K562 (cell line): ENCODE measurements around the gene OGFR. TPM values are rescaled to one million over a fixed set of nuclear protein-coding genes. Genes with fewer than 3 reads are reported as not detected.
A peak's percentile ranks its signal among the peaks of the same experiment; 100 is the strongest.

Source experiments
- ATF2 ChIP-seq: sonication (generic); formaldehyde crosslinking; IDR thresholded peaks from 2 replicates; pipeline ENCODE4 v1.8.1; 2022; ENCODE audit warnings: missing genetic modification reagents
- CBX2 ChIP-seq: fragments of 200-600 bp; sonication (generic); IDR thresholded peaks from one replicate; pipeline ENCODE4 v1.6.1; 2012; ENCODE audit warnings: mild to moderate bottlenecking, low read length, inconsistent platforms; ENCODE audit not compliant: insufficient read depth, poor library complexity, severe bottlenecking
- CC2D1A ChIP-seq: fragments of 450-650 bp; IDR thresholded peaks from 2 replicates; pipeline ENCODE4 v1.6.1; 2017; ENCODE audit warnings: mild to moderate bottlenecking
- CEBPG ChIP-seq, 3 experiments: fragments of 200-800 bp in 1 of 3; sonication (Bioruptor generic) in 1 of 3; sonication (generic) in 1 of 3; formaldehyde crosslinking in 1 of 3; IDR thresholded peaks in 2 of 3; conservative IDR thresholded peaks in 1 of 3; 2 replicates each; pipeline versions ENCODE4 v1.6.1 to v1.8.0; 2016 to 2022; ENCODE audit warnings: missing compliant biosample characterization in 2 of 3, missing genetic modification characterization in 2 of 3, mild to moderate bottlenecking in 1 of 3, missing genetic modification reagents in 1 of 3
- COPS2 ChIP-seq: fragments of 450-650 bp; conservative IDR thresholded peaks from 2 replicates; pipeline ENCODE4 v1.6.1; 2016; ENCODE audit warnings: mild to moderate bottlenecking, moderate library complexity
- DACH1 ChIP-seq: fragments of 450-650 bp; IDR thresholded peaks from 2 replicates; pipeline ENCODE4 v1.6.1; 2018; ENCODE audit not compliant: partially characterized antibody
- E2F6 ChIP-seq, 2 experiments: IDR thresholded peaks; 2 replicates each; pipeline ENCODE4 v1.6.1; 2011; ENCODE audit warnings: borderline replicate concordance in 1 of 2, control low read depth in 1 of 2, low read depth in 1 of 2, low read length in 1 of 2, mild to moderate bottlenecking in 1 of 2, mixed read lengths in 1 of 2, moderate library complexity in 1 of 2; ENCODE audit not compliant: insufficient read depth in 1 of 2, insufficient read length in 1 of 2, poor library complexity in 1 of 2, severe bottlenecking in 1 of 2; ENCODE audit errors: extremely low read depth in 1 of 2
- ELF2 ChIP-seq: fragments of 250-450 bp; sonication (Bioruptor Pico); IDR thresholded peaks from 2 replicates; pipeline ENCODE4 v1.5.0; 2021; ENCODE audit warnings: mild to moderate bottlenecking
- ESRRA ChIP-seq: fragments of 450-650 bp; IDR thresholded peaks from 2 replicates; pipeline ENCODE4 v1.6.1; 2014; ENCODE audit warnings: low read depth, mild to moderate bottlenecking, moderate library complexity, borderline replicate concordance
- FOXP4 ChIP-seq: sonication (generic); formaldehyde crosslinking; IDR thresholded peaks from 2 replicates; pipeline ENCODE4 v1.8.0; 2022; ENCODE audit warnings: mild to moderate bottlenecking, missing genetic modification reagents, borderline replicate concordance
- GTF2E2 ChIP-seq: fragments of 200-800 bp; sonication (Bioruptor generic); IDR thresholded peaks from 2 replicates; pipeline ENCODE4 v1.6.1; 2016; ENCODE audit warnings: missing genetic modification characterization, missing compliant biosample characterization
- HMG20B ChIP-seq: fragments of 250-450 bp; sonication (Bioruptor Pico); IDR thresholded peaks from 2 replicates; pipeline ENCODE4 v1.5.0; 2021; ENCODE audit warnings: mild to moderate bottlenecking
- MAZ ChIP-seq, 2 experiments: fragments of 450-650 bp in 1 of 2; sonication (generic) in 1 of 2; formaldehyde crosslinking; IDR thresholded peaks in 1 of 2; conservative IDR thresholded peaks in 1 of 2; 2 replicates each; pipeline versions ENCODE4 v1.4.0 to v1.5.0; 2020; ENCODE audit warnings: mild to moderate bottlenecking in 1 of 2, missing genetic modification reagents in 1 of 2
- PCBP1 ChIP-seq: fragments of 200-400 bp; formaldehyde crosslinking; IDR thresholded peaks from 2 replicates; pipeline ENCODE4 v1.6.1; 2018; ENCODE audit warnings: mild to moderate bottlenecking, low read depth, low read length; ENCODE audit not compliant: poor library complexity, severe bottlenecking
- YBX1 ChIP-seq: fragments of 450-650 bp; IDR thresholded peaks from 2 replicates; pipeline ENCODE4 v1.7.1; 2016; ENCODE audit warnings: mild to moderate bottlenecking
- ZNF316 ChIP-seq: fragments of 450-650 bp; IDR thresholded peaks from 2 replicates; pipeline ENCODE4 v1.6.1; 2016
- ZNF41 ChIP-seq: fragments of 250-450 bp; sonication (Bioruptor Pico); conservative IDR thresholded peaks from 2 replicates; pipeline ENCODE4 v1.4.0; 2020; ENCODE audit warnings: mild to moderate bottlenecking
- polyA plus RNA-seq, 8 experiments: library from polyadenylated mRNA; depleted of rRNA in 4 of 8; stranded (reverse) in 5 of 8; unstranded in 3 of 8; fragments of >200 nt; fragmentation: Nextera tagmentation in 2 of 8; fragmentation: Illumina TruSeq in 1 of 8; extraction: Ambion mirVana in 2 of 8; extraction: Trizol in 1 of 8; gene quantifications; 2 replicates each; pipeline versions ENCODE4 v1.2.1 to v1.2.3, GENCODE V29; 2011 to 2014; ENCODE audit warnings: inconsistent platforms in 1 of 8, missing spikeins in 1 of 8
- total RNA-seq, 7 experiments: library from RNA; depleted of rRNA in 6 of 7; stranded (reverse); fragments of >200 nt in 6 of 7; fragmentation: Illumina TruSeq in 2 of 7; extraction: Trizol in 2 of 7; gene quantifications; 2 replicates each; pipeline versions ENCODE4 v1.2.1 to v1.2.3, GENCODE V29; 2011 to 2021; ENCODE audit warnings: low replicate concordance in 1 of 7
- TF ChIP-seq, protein P1 (sequence below): fragments of 250-450 bp; sonication (Bioruptor Pico); IDR thresholded peaks from 2 replicates; pipeline ENCODE4 v1.5.0; 2021
- TF ChIP-seq, protein P2 (sequence below): fragments of 450-650 bp; IDR thresholded peaks from one replicate; pipeline ENCODE4 v1.6.1; 2018; ENCODE audit warnings: mild to moderate bottlenecking, moderate library complexity; ENCODE audit not compliant: partially characterized antibody

Gene OGFR
- total and polyA plus RNA-seq, 9 of the 15 experiments (the other 6 are each of a cell fraction or from before 2014, with no cell fraction given), result 0.39 to 56.3 (median 17.5) TPM

GRCh38 chr20:62795023-62795761 lies 9.4 kb upstream of the OGFR start (continued):
- TF ChIP-seq, protein P1, sequence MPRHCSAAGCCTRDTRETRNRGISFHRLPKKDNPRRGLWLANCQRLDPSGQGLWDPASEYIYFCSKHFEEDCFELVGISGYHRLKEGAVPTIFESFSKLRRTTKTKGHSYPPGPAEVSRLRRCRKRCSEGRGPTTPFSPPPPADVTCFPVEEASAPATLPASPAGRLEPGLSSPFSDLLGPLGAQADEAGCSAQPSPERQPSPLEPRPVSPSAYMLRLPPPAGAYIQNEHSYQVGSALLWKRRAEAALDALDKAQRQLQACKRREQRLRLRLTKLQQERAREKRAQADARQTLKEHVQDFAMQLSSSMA (CRISPR knock-in tag), result no peak
- TF ChIP-seq MAZ (CRISPR knock-in tag; conservative IDR thresholded peaks at IDR 0.05 in 1 of 2, IDR thresholded peaks at IDR 0.05 in 1 of 2), result 0 out of 4 replicates have a peak, but pooled peaks of 1 of the 2 experiments have one; percentile 36
- TF ChIP-seq HMG20B (CRISPR knock-in tag), result no peak
- TF ChIP-seq GTF2E2 (tag), result no peak
- TF ChIP-seq ESRRA, result no peak
- no peak for TF ChIP-seq ZNF316
- TF ChIP-seq YBX1, result no peak
- no peak for TF ChIP-seq ATF2 (CRISPR knock-in tag)
- no peak for TF ChIP-seq ZNF41
- no peak for TF ChIP-seq ELF2 (CRISPR knock-in tag)
- TF ChIP-seq CBX2, result no peak
- no peak for TF ChIP-seq CC2D1A
- TF ChIP-seq, protein P2, sequence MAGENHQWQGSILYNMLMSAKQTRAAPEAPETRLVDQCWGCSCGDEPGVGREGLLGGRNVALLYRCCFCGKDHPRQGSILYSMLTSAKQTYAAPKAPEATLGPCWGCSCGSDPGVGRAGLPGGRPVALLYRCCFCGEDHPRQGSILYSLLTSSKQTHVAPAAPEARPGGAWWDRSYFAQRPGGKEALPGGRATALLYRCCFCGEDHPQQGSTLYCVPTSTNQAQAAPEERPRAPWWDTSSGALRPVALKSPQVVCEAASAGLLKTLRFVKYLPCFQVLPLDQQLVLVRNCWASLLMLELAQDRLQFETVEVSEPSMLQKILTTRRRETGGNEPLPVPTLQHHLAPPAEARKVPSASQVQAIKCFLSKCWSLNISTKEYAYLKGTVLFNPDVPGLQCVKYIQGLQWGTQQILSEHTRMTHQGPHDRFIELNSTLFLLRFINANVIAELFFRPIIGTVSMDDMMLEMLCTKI, result no peak
- peak; percentile 57 for TF ChIP-seq PCBP1
- TF ChIP-seq E2F6 (IDR thresholded peaks at IDR 0.05; ENCODE audit: borderline replicate concordance in 1 of 2, extremely low read depth in 1 of 2, insufficient read depth in 1 of 2, insufficient read length in 1 of 2, low read depth in 1 of 2, low read length in 1 of 2, poor library complexity in 1 of 2, severe bottlenecking in 1 of 2), result peak; percentile 45 to 84
- TF ChIP-seq COPS2, result no peak
- no peak for TF ChIP-seq CEBPG (CRISPR knock-in tag; IDR thresholded peaks at IDR 0.05)
- no peak for TF ChIP-seq CEBPG (tag; conservative IDR thresholded peaks at IDR 0.05 in 1 of 2, IDR thresholded peaks at IDR 0.05 in 1 of 2)
- TF ChIP-seq FOXP4 (CRISPR knock-in tag), result peak; percentile 46; the same call in 1 of the 2 replicates
- no peak for TF ChIP-seq DACH1
